ENCODE data around the gene NTRK2. TPM values are rescaled to one million over a fixed set of nuclear protein-coding genes. Genes with fewer than 3 reads are reported as not detected.

Gene NTRK2
- total and polyA plus RNA-seq, 10 of the 15 experiments (the other 5 are each of a cell fraction or from before 2014, with no cell fraction given) = 0.42 to 4.6 (median 0.65) TPM

GRCh38 chr9:84947412-84947972 lies 278.0 kb downstream of the NTRK2 start:
- no TSS peak for BruUV-seq (replicated peaks)
- WGBS (ENCODE audit: insufficient coverage, insufficient replicate concordance, low lambda C conversion rate, missing lambda C conversion rate) = 46% methylated on average over 5 of the region's 5 CpGs
- Histone ChIP-seq H2AFZ (ENCODE audit: control insufficient read depth, low read depth, low read length) (no peak overlapping the region), H4K20me1 (ENCODE audit: control insufficient read depth, insufficient read depth) (no peaks in the 10 kb centered on the region), H3K36me3 (ENCODE audit: control insufficient read depth in 2 of 2, insufficient read depth in 2 of 2, low read length in 1 of 2) (no peaks in the 10 kb centered on the region), H3K9me3 (replicated peaks; ENCODE audit: control insufficient read depth, insufficient read depth, low read length) (no peaks in the 10 kb centered on the region; the same call in 2 of the 3 replicates), H3K79me2 (ENCODE audit: control insufficient read depth, insufficient read depth, low read length) (no peaks in the 10 kb centered on the region), H3K27me3 (replicated peaks in 1 of 2; ENCODE audit: control insufficient read depth in 2 of 2, insufficient read depth in 2 of 2, low read length in 1 of 2) (no peaks in the 10 kb centered on the region; a peak in 1 of 4 replicates), H3K9ac (ENCODE audit: control insufficient read depth, insufficient read depth, low read length) (no peak overlapping the region), H3K27ac (ENCODE audit: control insufficient read depth, insufficient read depth) (no peak overlapping the region), H3K4me3 (no peak overlapping the region), H3K4me1 (ENCODE audit: control insufficient read depth, insufficient read depth, low read length) (no peaks in the 10 kb centered on the region), H3K4me2 (ENCODE audit: control insufficient read depth, insufficient read depth) (no peak overlapping the region)
- DNase-seq (ENCODE audit: low read depth, low spot score) (no peak), FAIRE-seq (no peak), ATAC-seq (no peak)
- ChIA-PET SMC1A (ENCODE audit: uncharacterized antibody, unreplicated experiment) (interaction anchor here (1.0 to 1.8 kb wide), 2 partner anchors 11 to 250 kb away, joined by 3 to 5 read pairs; no protein-coding TSS in a partner anchor), RAD21 (ENCODE audit: unreplicated experiment) (interaction anchor here (1.5 kb wide), 1 partner anchor 663 kb away, joined by 3 read pairs; no protein-coding TSS in a partner anchor), POLR2A (no interaction called here), CTCF (no interaction called here)
- intact Hi-C loops (cut with micrococcal nuclease; ENCODE audit: unreplicated experiment) (no loop called here), in situ Hi-C loops (cut with MboI) (loop anchor here (10.0 kb wide), 1 partner anchor 273 kb away; no protein-coding TSS in a partner anchor)
- TF ChIP-seq JUND (IDR thresholded peaks at IDR 0.05; ENCODE audit: low read depth, low read length) (no peak), LARP7 (IDR thresholded peaks at IDR 0.05) (no peak), TCF3 (IDR thresholded peaks at IDR 0.05; ENCODE audit: borderline replicate concordance, insufficient read depth, low read depth, low read length) (no peak), HCFC1 (IDR thresholded peaks at IDR 0.05; ENCODE audit: low read length) (no peak), HSF1 (IDR thresholded peaks at IDR 0.05; ENCODE audit: low read depth, low read length) (no peak), ZBTB40 (IDR thresholded peaks at IDR 0.05; ENCODE audit: borderline replicate concordance) (no peak), ZNF592 (IDR thresholded peaks at IDR 0.05) (no peak)
